Measurements from ENCODE around the gene MYBPC3. TPM values are rescaled to one million over a fixed set of nuclear protein-coding genes. Genes with fewer than 3 reads are reported as not detected.

The MYBPC3 gene
- total and polyA plus RNA-seq, 2 donors (not counting 1 experiment from before 2014, with no cell fraction given), result not detected

DNA sequence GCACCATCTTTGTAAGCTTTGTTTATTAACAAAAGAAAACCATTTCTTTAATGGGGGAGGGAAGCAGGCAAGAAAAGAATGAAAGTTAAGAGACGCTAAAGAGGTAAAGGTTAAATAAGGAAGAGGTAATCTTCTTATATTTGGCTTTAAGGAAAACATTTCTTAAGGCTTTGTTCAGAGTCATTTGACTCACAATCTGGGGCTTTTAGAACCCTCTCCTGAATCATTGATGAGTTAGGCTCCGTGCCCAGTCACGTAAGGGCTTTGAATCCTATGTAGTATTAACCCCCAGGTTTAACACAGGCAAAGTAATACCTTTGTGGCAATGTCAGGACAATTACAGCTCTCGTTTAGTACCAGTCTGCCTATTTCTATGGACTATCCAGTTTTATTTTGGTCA is 56.5 kb downstream of the MYBPC3 start:
- Histone ChIP-seq H3K4me1 (ENCODE audit: control insufficient read depth, extremely low read depth, insufficient read depth, low read length) (no peaks in the 10 kb centered on the region), H2AFZ (ENCODE audit: low read length) (no peak overlapping the region), H3K27me3 (ENCODE audit: control insufficient read depth, insufficient read depth, low read length) (no peaks in the 10 kb centered on the region), H3K4me2 (ENCODE audit: extremely low read depth, insufficient read depth, low read length) (no peak overlapping the region), H3K79me2 (ENCODE audit: control insufficient read depth, insufficient read depth, low read length) (no peaks in the 10 kb centered on the region), H3K36me3 (ENCODE audit: control insufficient read depth, insufficient read depth, low read length) (peaks cover 4% of the 10 kb centered on the region), H3K9ac (ENCODE audit: insufficient read depth, low read length) (no peak overlapping the region), H3K4me3 (replicated peaks in 1 of 4; ENCODE audit: control extremely low read depth in 1 of 4, insufficient read depth in 1 of 4, low read depth in 3 of 4, low read length in 4 of 4) (no peak overlapping the region), H3K27ac (ENCODE audit: insufficient read depth, low read length) (no peak overlapping the region), H3K9me3 (ENCODE audit: control insufficient read depth, insufficient read depth, low read depth, low read length) (no peaks in the 10 kb centered on the region), H4K20me1 (ENCODE audit: control insufficient read depth, extremely low read depth, insufficient read depth, low read length) (no peaks in the 10 kb centered on the region)
- TF ChIP-seq, protein P1, sequence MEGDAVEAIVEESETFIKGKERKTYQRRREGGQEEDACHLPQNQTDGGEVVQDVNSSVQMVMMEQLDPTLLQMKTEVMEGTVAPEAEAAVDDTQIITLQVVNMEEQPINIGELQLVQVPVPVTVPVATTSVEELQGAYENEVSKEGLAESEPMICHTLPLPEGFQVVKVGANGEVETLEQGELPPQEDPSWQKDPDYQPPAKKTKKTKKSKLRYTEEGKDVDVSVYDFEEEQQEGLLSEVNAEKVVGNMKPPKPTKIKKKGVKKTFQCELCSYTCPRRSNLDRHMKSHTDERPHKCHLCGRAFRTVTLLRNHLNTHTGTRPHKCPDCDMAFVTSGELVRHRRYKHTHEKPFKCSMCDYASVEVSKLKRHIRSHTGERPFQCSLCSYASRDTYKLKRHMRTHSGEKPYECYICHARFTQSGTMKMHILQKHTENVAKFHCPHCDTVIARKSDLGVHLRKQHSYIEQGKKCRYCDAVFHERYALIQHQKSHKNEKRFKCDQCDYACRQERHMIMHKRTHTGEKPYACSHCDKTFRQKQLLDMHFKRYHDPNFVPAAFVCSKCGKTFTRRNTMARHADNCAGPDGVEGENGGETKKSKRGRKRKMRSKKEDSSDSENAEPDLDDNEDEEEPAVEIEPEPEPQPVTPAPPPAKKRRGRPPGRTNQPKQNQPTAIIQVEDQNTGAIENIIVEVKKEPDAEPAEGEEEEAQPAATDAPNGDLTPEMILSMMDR (conservative IDR thresholded peaks at IDR 0.05 in 1 of 2, IDR thresholded peaks at IDR 0.05 in 1 of 2; ENCODE audit: low read depth in 1 of 2, low read length in 2 of 2), result no peak
- TF ChIP-seq EZH2 (IDR thresholded peaks at IDR 0.05; ENCODE audit: low read length, missing control alignments), result no peak
- DNase-seq (ENCODE audit: low read depth in 2 of 2), result peak in 1 of 2 donors; percentile 18

DNA sequence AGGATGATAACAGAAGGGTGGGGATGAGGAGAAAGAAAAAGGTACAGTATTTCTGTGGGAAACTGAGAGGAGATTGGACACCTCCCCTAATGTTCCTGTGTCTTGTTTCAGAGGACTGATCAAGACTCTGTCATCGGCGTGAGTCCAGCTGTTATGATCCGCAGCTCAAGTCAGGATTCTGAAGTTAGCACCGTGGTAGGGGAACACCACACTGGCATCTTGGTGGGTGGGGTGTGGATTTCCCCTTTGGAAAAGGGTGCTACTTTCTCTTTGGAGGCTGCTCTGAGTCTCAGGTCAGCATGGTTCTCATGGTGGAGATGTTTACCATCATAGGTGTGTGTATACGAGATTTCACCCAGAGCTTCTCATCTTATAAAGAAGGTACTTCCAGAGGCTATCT is 57.1 kb downstream of the MYBPC3 start:
- Histone ChIP-seq H3K27me3 (ENCODE audit: control insufficient read depth, insufficient read depth, low read length) (no peaks in the 10 kb centered on the region), H3K4me1 (ENCODE audit: control insufficient read depth, extremely low read depth, insufficient read depth, low read length) (no peaks in the 10 kb centered on the region), H4K20me1 (ENCODE audit: control insufficient read depth, extremely low read depth, insufficient read depth, low read length) (no peaks in the 10 kb centered on the region), H3K4me3 (replicated peaks in 1 of 4; ENCODE audit: control extremely low read depth in 1 of 4, insufficient read depth in 1 of 4, low read depth in 3 of 4, low read length in 4 of 4) (no peak overlapping the region), H3K79me2 (ENCODE audit: control insufficient read depth, insufficient read depth, low read length) (no peaks in the 10 kb centered on the region), H3K36me3 (ENCODE audit: control insufficient read depth, insufficient read depth, low read length) (peaks cover 4% of the 10 kb centered on the region), H3K9me3 (ENCODE audit: control insufficient read depth, insufficient read depth, low read depth, low read length) (no peaks in the 10 kb centered on the region), H3K9ac (ENCODE audit: insufficient read depth, low read length) (no peak overlapping the region), H3K27ac (ENCODE audit: insufficient read depth, low read length) (no peak overlapping the region), H2AFZ (ENCODE audit: low read length) (no peak overlapping the region), H3K4me2 (ENCODE audit: extremely low read depth, insufficient read depth, low read length) (no peak overlapping the region)
- no peak for DNase-seq (ENCODE audit: low read depth in 2 of 2)
- TF ChIP-seq, protein P1 (conservative IDR thresholded peaks at IDR 0.05 in 1 of 2, IDR thresholded peaks at IDR 0.05 in 1 of 2; ENCODE audit: low read depth in 1 of 2, low read length in 2 of 2), result no peak
- no peak for TF ChIP-seq EZH2 (IDR thresholded peaks at IDR 0.05; ENCODE audit: low read length, missing control alignments)

DNA sequence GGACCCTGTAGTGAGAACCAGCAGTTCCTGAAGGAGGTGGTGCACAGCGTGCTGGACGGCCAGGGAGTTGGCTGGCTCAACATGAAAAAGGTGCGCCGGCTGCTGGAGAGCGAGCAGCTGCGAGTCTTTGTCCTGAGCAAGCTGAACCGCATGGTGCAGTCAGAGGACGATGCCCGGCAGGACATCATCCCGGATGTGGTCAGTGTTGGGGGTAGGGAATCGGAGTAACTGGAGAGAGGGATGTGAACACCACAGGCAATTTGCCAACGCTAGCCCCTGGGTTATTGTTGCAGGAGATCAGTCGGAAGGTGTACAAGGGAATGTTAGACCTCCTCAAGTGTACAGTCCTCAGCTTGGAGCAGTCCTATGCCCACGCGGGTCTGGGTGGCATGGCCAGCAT is 62.6 kb downstream of the MYBPC3 start:
- no peak overlapping the region for H2AFZ ChIP-seq (ENCODE audit: low read length)
- no peaks in the 10 kb centered on the region for H3K9me3 ChIP-seq (ENCODE audit: control insufficient read depth, insufficient read depth, low read depth, low read length)
- H3K27me3 ChIP-seq (ENCODE audit: control insufficient read depth, insufficient read depth, low read length), result no peaks in the 10 kb centered on the region
- TF ChIP-seq EZH2 (IDR thresholded peaks at IDR 0.05; ENCODE audit: low read length, missing control alignments), result no peak
- TF ChIP-seq, protein P1 (conservative IDR thresholded peaks at IDR 0.05 in 1 of 2, IDR thresholded peaks at IDR 0.05 in 1 of 2; ENCODE audit: low read depth in 1 of 2, low read length in 2 of 2), result no peak
- no peak overlapping the region for H3K27ac ChIP-seq (ENCODE audit: insufficient read depth, low read length)
- peaks cover 23% of the 10 kb centered on the region for H3K36me3 ChIP-seq (ENCODE audit: control insufficient read depth, insufficient read depth, low read length)
- H3K4me2 ChIP-seq (ENCODE audit: extremely low read depth, insufficient read depth, low read length), result no peak overlapping the region
- H3K4me1 ChIP-seq (ENCODE audit: control insufficient read depth, extremely low read depth, insufficient read depth, low read length), result no peaks in the 10 kb centered on the region
- H4K20me1 ChIP-seq (ENCODE audit: control insufficient read depth, extremely low read depth, insufficient read depth, low read length), result no peaks in the 10 kb centered on the region
- H3K79me2 ChIP-seq (ENCODE audit: control insufficient read depth, insufficient read depth, low read length), result no peaks in the 10 kb centered on the region
- H3K4me3 ChIP-seq (replicated peaks in 1 of 4; ENCODE audit: control extremely low read depth in 1 of 4, insufficient read depth in 1 of 4, low read depth in 3 of 4, low read length in 4 of 4), result no peak overlapping the region
- no peak overlapping the region for H3K9ac ChIP-seq (ENCODE audit: insufficient read depth, low read length)
- no peak for DNase-seq (ENCODE audit: low read depth in 2 of 2)
